BE2C (cell line): ENCODE measurements around the gene TSC22D4.

ENCODE experiments used
- DNase-seq: peaks from one replicate; pipeline ENCODE4 v3.0.0-alpha.2; 2020
- H3K27me3 ChIP-seq: fragments of 250-450 bp; sonication (Bioruptor Pico); 2 replicates; pipeline ENCODE4 v1.5.1; 2020; ENCODE audit warnings: mild to moderate bottlenecking
- H3K36me3 ChIP-seq: fragments of 250-450 bp; sonication (Bioruptor Pico); 2 replicates; pipeline ENCODE4 v1.5.1; 2020; ENCODE audit warnings: mild to moderate bottlenecking
- H3K4me1 ChIP-seq: fragments of 250-450 bp; sonication (Bioruptor Pico); 2 replicates; pipeline ENCODE4 v1.5.1; 2020
- H3K4me3 ChIP-seq: 2 replicates; pipeline ENCODE4 v1.5.1; 2011; ENCODE audit warnings: low read depth, low read length
- H3K9me3 ChIP-seq: fragments of 250-450 bp; sonication (Bioruptor Pico); 2 replicates; pipeline ENCODE4 v1.5.1; 2020
- TF ChIP-seq, protein P1 (sequence below): IDR thresholded peaks from 2 replicates; pipeline ENCODE4 v1.5.1; 2012; ENCODE audit warnings: mild to moderate bottlenecking, low read depth, low read length

The TSC22D4 gene

DNA sequence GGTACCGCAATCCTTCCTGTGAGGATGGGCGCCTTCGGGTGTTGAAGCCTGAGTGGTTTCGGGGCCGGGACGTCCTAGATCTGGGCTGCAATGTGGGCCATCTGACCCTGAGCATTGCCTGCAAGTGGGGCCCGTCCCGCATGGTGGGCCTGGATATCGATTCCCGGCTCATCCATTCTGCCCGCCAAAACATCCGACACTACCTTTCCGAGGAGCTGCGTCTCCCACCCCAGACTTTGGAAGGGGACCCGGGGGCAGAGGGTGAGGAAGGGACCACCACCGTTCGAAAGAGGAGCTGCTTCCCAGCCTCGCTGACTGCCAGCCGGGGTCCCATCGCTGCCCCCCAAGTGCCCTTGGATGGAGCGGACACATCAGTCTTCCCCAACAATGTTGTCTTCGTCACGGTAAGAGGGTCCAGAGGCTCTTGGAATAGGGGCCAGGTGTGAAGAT, 47.7 kb downstream of the TSC22D4 start:
- peaks cover 47% of the 10 kb centered on the region for H3K36me3 ChIP-seq
- no peaks in the 10 kb centered on the region; the same call in 1 of the 2 replicates for H3K4me1 ChIP-seq
- TF ChIP-seq, protein P1, sequence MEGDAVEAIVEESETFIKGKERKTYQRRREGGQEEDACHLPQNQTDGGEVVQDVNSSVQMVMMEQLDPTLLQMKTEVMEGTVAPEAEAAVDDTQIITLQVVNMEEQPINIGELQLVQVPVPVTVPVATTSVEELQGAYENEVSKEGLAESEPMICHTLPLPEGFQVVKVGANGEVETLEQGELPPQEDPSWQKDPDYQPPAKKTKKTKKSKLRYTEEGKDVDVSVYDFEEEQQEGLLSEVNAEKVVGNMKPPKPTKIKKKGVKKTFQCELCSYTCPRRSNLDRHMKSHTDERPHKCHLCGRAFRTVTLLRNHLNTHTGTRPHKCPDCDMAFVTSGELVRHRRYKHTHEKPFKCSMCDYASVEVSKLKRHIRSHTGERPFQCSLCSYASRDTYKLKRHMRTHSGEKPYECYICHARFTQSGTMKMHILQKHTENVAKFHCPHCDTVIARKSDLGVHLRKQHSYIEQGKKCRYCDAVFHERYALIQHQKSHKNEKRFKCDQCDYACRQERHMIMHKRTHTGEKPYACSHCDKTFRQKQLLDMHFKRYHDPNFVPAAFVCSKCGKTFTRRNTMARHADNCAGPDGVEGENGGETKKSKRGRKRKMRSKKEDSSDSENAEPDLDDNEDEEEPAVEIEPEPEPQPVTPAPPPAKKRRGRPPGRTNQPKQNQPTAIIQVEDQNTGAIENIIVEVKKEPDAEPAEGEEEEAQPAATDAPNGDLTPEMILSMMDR = no peak
- no peaks in the 10 kb centered on the region for H3K9me3 ChIP-seq
- no peak for DNase-seq
- no peak overlapping the region for H3K4me3 ChIP-seq
- H3K27me3 ChIP-seq = no peaks in the 10 kb centered on the region

DNA sequence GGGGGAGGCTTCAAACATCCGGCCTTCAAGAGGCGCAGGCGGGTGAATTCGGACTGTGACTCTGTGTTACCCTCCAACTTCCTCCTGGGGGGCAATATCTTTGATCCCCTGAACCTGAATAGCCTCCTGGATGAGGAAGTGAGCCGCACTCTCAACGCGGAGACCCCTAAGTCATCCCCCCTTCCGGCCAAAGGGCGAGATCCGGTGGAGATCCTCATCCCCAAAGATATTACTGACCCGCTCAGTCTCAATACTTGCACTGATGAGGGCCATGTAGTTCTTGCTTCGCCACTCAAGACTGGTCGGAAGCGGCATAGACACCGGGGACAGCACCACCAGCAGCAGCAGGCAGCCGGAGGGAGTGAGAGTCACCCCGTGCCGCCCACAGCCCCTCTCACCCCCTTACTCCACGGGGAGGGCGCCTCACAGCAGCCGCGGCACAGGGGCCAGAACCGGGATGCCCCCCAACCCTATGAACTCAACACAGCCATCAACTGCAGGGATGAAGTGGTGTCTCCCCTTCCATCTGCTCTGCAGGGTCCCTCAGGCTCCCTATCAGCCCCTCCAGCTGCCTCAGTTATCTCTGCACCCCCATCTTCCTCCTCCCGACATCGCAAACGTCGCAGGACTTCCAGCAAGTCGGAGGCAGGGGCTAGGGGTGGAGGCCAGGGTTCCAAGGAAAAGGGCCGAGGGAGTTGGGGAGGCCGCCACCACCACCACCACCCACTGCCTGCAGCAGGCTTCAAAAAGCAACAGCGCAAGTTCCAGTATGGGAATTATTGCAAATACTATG, 48.3 kb downstream of the TSC22D4 start:
- TF ChIP-seq, protein P1 = no peak

DNA sequence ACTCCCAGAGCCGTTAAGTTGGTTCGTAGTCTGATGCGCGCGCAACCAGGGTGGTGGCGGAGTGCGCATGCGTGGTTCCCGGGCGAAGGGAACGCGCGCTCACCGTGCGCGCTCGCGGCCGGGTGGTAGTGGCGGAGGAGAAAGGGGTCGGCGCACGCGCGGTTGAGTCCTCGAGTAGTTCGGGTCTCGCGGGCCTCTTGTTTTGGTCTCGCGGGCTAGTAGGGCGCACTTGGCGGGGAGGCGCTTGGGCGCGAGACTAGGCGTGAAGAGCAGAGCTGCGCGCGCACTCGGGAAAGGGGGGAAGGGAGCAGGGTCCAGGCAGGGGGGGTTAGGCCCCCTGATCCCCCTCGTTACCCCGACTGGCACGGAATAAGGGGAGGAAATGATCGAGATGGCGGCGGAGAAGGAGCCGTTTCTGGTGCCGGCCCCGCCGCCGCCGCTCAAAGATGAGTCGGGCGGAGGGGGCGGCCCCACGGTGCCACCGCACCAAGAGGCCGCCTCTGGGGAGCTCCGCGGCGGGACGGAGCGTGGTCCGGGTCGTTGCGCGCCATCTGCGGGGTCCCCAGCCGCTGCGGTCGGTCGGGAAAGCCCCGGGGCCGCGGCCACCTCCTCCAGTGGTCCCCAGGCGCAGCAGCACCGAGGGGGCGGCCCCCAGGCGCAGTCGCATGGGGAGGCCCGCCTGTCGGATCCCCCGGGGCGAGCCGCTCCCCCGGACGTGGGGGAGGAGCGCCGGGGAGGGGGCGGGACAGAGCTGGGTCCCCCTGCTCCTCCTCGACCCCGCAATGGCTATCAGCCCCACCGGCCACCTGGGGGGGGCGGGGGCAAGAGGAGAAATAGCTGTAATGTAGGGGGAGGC, 49.1 kb downstream of the TSC22D4 start, which contains the start of gene MEPCE:
Gene MEPCE, plus strand, starts transcription at position 195 of the 856 bp plus-strand sequence. Its CDS starts 188 bp downstream, at position 383.
- no peaks in the 10 kb centered on the region for H3K9me3 ChIP-seq
- TF ChIP-seq, protein P1 = no peak
- no peaks in the 10 kb centered on the region for H3K4me1 ChIP-seq
- peaks cover 37% of the 10 kb centered on the region for H3K36me3 ChIP-seq
- peak within 1 kb of the TSS; percentile 81 for H3K4me3 ChIP-seq
- H3K27me3 ChIP-seq = no peaks in the 10 kb centered on the region
- DNase-seq = peak; percentile 99

More for the DNA sequence above, 48.3 kb downstream of the TSC22D4 start:
- Histone ChIP-seq H3K4me1 (no peaks in the 10 kb centered on the region; the same call in 1 of the 2 replicates), H3K9me3 (no peaks in the 10 kb centered on the region), H3K4me3 (peak overlapping the region; percentile 81), H3K27me3 (no peaks in the 10 kb centered on the region), H3K36me3 (peaks cover 45% of the 10 kb centered on the region)
- peak; percentile 32 for DNase-seq

DNA sequence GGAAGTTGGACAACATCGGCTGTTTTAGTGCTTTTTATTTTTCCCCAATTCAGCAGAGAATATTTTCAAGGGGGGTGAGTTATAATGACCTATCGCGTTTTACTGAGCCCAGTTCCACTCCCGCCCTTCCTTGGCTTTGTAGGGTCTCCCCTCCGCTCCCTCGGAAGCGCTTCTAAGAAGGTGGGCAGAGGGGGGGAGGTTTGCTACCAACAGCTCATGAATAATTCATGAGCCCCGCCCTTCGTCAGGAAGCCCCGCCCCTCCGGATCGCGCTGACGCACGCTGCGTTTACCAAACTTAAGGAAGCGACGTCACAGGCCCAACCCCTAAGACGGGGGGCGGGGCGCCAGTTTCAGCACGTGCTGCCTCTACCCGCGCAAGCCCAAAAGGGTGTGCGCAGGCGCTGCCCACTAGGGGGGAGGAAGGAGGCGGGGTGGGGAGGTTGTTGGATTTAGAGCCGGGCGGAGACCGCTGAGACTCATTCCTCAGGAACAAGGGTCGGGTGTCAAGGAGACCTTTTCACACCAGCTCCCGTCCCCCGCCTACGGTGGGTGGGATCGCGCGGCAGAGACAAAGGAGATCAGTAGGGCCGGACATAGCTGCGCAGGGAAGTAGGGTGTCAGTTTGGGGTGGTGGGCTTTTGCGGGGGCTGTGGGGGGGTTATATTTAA, 49.9 kb downstream of the TSC22D4 start:
- Histone ChIP-seq H3K4me1 (no peaks in the 10 kb centered on the region), H3K27me3 (no peaks in the 10 kb centered on the region), H3K36me3 (peaks cover 29% of the 10 kb centered on the region), H3K4me3 (peak overlapping the region; percentile 81), H3K9me3 (no peaks in the 10 kb centered on the region)
- DNase-seq = peak; percentile 100
- TF ChIP-seq, protein P1 = no peak

DNA sequence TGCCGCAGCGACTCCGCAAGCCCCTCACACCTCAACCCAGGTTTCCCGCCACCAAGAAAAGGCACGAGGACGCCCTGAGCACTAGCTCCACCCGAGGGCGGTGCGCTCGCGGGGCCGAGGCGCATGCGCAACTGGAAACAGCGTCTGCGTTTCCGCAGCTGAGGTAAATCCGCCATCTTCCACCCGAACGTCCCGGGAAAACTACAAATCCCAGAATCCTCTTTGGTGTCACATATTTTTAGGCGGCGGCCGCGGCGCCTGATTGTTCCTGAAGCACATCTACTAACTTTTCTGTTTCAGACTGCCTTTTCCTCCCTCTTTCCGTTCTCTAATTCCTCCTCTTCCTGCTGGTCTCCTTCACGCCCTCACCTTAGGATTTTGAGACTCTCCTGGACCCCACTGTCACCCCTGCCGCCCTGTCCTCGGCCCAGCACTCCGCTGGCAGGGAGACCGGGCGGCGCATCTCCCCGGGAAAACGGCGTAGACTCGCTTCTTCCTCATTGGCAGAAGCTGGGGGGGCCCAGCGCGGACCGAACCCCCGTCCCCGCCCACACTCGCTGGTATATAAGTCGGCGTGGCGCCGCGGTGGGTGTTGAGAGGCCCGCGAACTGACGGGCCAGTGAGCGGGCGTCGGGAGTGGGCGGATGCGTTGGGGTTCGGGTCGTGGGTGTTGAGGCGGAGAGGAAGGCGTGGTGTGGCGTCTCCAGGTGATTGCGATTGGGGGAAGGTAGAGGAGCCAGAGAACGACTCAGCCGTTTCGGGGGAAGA, 50.6 kb downstream of the TSC22D4 start, which contains the start of gene ZCWPW1:
Gene ZCWPW1, minus strand, starts transcription at position 505 of the 768 bp plus-strand sequence. CDS start 8,054 bp downstream, outside the sequence.
- H3K27me3 ChIP-seq = no peaks in the 10 kb centered on the region
- H3K4me3 ChIP-seq = peak within 1 kb of the TSS; percentile 81
- H3K36me3 ChIP-seq = peaks cover 22% of the 10 kb centered on the region
- H3K4me1 ChIP-seq = no peaks in the 10 kb centered on the region
- TF ChIP-seq, protein P1 = no peak
- H3K9me3 ChIP-seq = no peaks in the 10 kb centered on the region
- DNase-seq = peak; percentile 96
